HCT116 (cell line): Measurements from ENCODE around the gene ABCA9. TPM values are rescaled to one million over a fixed set of nuclear protein-coding genes. Genes with fewer than 3 reads are reported as not detected.
A peak's percentile ranks its signal among the peaks of the same experiment; 100 is the strongest.

Experiments
- ATAC-seq: fragments of 200-7000 bp; cut with Tn5 transposase; 2 replicates; pipeline ENCODE4 v1.9.1; 2020; ENCODE audit warnings: mild to moderate bottlenecking, moderate library complexity
- BruUV-seq: library from RNA; stranded (reverse); fragments of 400-500 nt; replicated peaks from 2 replicates; lab custom pipeline; 2021; lab: Mats Ljungman, UMichigan
- CTCF ChIA-PET: fragments of 300-600 bp; sonication (Branson Sonifier 250); formaldehyde crosslinking; loops from one replicate; lab custom pipeline; 2021; ENCODE audit warnings: antibody characterized with exemption; lab: Charles Lee
- POLR2A ChIA-PET: fragments of 300-600, 350-600 bp; sonication (Branson Sonifier 250); formaldehyde crosslinking; loops from one replicate; lab custom pipeline; 2021; ENCODE audit warnings: antibody characterized with exemption; lab: Charles Lee
- RAD21 ChIA-PET, 2 experiments: fragments of 300-600 bp; sonication (Branson Sonifier 250); formaldehyde crosslinking; loops; one replicate each; lab custom pipeline; 2023; ENCODE audit warnings: low total read pairs in 2 of 2; ENCODE audit not compliant: uncharacterized antibody in 2 of 2, unreplicated experiment in 2 of 2, low non-redundant PET in 1 of 2; lab: Charles Lee
- DNase-seq: peaks from one replicate; pipeline ENCODE4 v3.0.0-alpha.2; 2010; ENCODE audit warnings: low read depth, low spot score
- H2AFZ ChIP-seq: fragments of 200-600 bp; shearing (Covaris generic), sonication (generic); 2 replicates; pipeline ENCODE4 v1.6.1; 2017; ENCODE audit warnings: low read depth, mixed run types, mixed read lengths, antibody characterized with exemption, low read length; ENCODE audit not compliant: poor library complexity, severe bottlenecking
- H3K27ac ChIP-seq: 2 replicates; pipeline ENCODE4 v1.5.1; 2012; ENCODE audit warnings: low read depth, low read length
- H3K27me3 ChIP-seq: fragments of 200-600 bp; sonication (generic); 2 replicates; pipeline ENCODE4 v1.6.1; 2016; ENCODE audit warnings: mixed run types, low read length, mixed read lengths; ENCODE audit not compliant: insufficient read depth
- H3K36me3 ChIP-seq, 2 experiments: fragments of 200-500 bp in 1 of 2; fragments of 200-600 bp in 1 of 2; sonication (Bioruptor generic) in 1 of 2; sonication (generic) in 1 of 2; 2 replicates each; pipeline versions ENCODE4 v1.5.1 to v1.6.1; 2014 to 2016; ENCODE audit warnings: low read length in 2 of 2, inconsistent platforms in 1 of 2, mixed read lengths in 1 of 2, mixed run types in 1 of 2; ENCODE audit not compliant: insufficient read depth in 2 of 2, control insufficient read depth in 1 of 2
- H3K4me1 ChIP-seq, 2 experiments: fragments of 200-600 bp in 1 of 2; sonication (generic) in 1 of 2; 2 replicates each; pipeline versions ENCODE4 v1.5.1 to v1.6.1; 2012 to 2017; ENCODE audit warnings: low read length in 2 of 2, inconsistent platforms in 1 of 2, mild to moderate bottlenecking in 1 of 2, mixed read lengths in 1 of 2, mixed run types in 1 of 2, moderate library complexity in 1 of 2; ENCODE audit not compliant: insufficient read depth in 2 of 2, control insufficient read depth in 1 of 2
- H3K4me2 ChIP-seq: fragments of 200-600 bp; sonication (generic); 2 replicates; pipeline ENCODE4 v1.6.1; 2017; ENCODE audit warnings: mixed run types, low read length, mixed read lengths
- H3K4me3 ChIP-seq, 2 experiments: fragments of 200-600 bp in 1 of 2; sonication (generic) in 1 of 2; replicated peaks in 1 of 2; 2 replicates each; pipeline ENCODE4 v1.5.1; 2011 to 2016; ENCODE audit warnings: low read length in 2 of 2, control low read depth in 1 of 2, low read depth in 1 of 2, mild to moderate bottlenecking in 1 of 2, mixed read lengths in 1 of 2, mixed run types in 1 of 2
- H3K79me2 ChIP-seq: fragments of 200-600 bp; sonication (generic); 2 replicates; pipeline ENCODE4 v1.6.1; 2017; ENCODE audit warnings: mild to moderate bottlenecking, mixed run types, low read length, moderate library complexity, mixed read lengths; ENCODE audit not compliant: insufficient read depth
- H3K9ac ChIP-seq: fragments of 200-600 bp; sonication (generic); 2 replicates; pipeline ENCODE4 v1.6.1; 2016; ENCODE audit warnings: low read length, mixed read lengths
- H3K9me2 ChIP-seq: fragments of 200-600 bp; sonication (generic), shearing (Covaris generic); 2 replicates; pipeline ENCODE4 v1.6.1; 2017; ENCODE audit warnings: mixed run types, mild to moderate bottlenecking, moderate library complexity; ENCODE audit not compliant: insufficient read depth
- H3K9me3 ChIP-seq, 2 experiments: fragments of 200-500 bp in 1 of 2; fragments of 200-600 bp in 1 of 2; sonication (Bioruptor generic) in 1 of 2; sonication (generic) in 1 of 2; 2 replicates each; pipeline ENCODE4 v1.6.1; 2014 to 2017; ENCODE audit warnings: low read length in 2 of 2, mixed read lengths in 2 of 2, inconsistent platforms in 1 of 2, low read depth in 1 of 2, mild to moderate bottlenecking in 1 of 2, mixed run types in 1 of 2, moderate library complexity in 1 of 2; ENCODE audit not compliant: control insufficient read depth in 1 of 2, insufficient read depth in 1 of 2
- H4K20me1 ChIP-seq: fragments of 200-600 bp; sonication (generic), shearing (Covaris generic); 2 replicates; pipeline ENCODE4 v1.6.1; 2017; ENCODE audit warnings: mixed run types, mild to moderate bottlenecking, moderate library complexity; ENCODE audit not compliant: insufficient read depth
- ATF3 ChIP-seq: IDR thresholded peaks from 2 replicates; pipeline ENCODE4 v1.6.1; 2012
- CTCF ChIP-seq, 3 experiments: fragments of 200-600 bp in 1 of 3; sonication (generic) in 1 of 3; IDR thresholded peaks in 2 of 3; conservative IDR thresholded peaks in 1 of 3; 2 replicates each; pipeline ENCODE4 v1.5.1; 2012 to 2017; ENCODE audit warnings: low read depth in 2 of 3, low read length in 2 of 3, antibody characterized with exemption in 1 of 3, borderline replicate concordance in 1 of 3, control low read depth in 1 of 3, mild to moderate bottlenecking in 1 of 3, mixed read lengths in 1 of 3, mixed run types in 1 of 3, moderate library complexity in 1 of 3; ENCODE audit not compliant: insufficient read depth in 1 of 3
- MAX ChIP-seq: IDR thresholded peaks from 2 replicates; pipeline ENCODE4 v1.6.1; 2012
- POLR2A ChIP-seq: IDR thresholded peaks from 2 replicates; pipeline ENCODE4 v1.7.0; 2011; ENCODE audit warnings: borderline replicate concordance; ENCODE audit not compliant: insufficient read depth, insufficient read length; ENCODE audit errors: extremely low read depth
- RAD21 ChIP-seq: IDR thresholded peaks from 2 replicates; pipeline ENCODE4 v1.6.1; 2012; ENCODE audit warnings: low read depth, mild to moderate bottlenecking
- ZBTB33 ChIP-seq: IDR thresholded peaks from 2 replicates; pipeline ENCODE4 v1.6.1; 2011; ENCODE audit warnings: mild to moderate bottlenecking, low read length, moderate library complexity; ENCODE audit not compliant: insufficient replicate concordance; ENCODE audit errors: extremely low read depth
- intact Hi-C: fragments of 100-400 bp; cut with micrococcal nuclease; formaldehyde crosslinking; loops from 2 replicates; pipeline ENCODE4 v1.10.0; 2022
- total RNA-seq: library from RNA; stranded (reverse); gene quantifications from one replicate; pipeline ENCODE4 v1.2.1, GENCODE V29; 2021; ENCODE audit not compliant: unreplicated experiment

ABCA9 gene
- total RNA-seq, 1 experiment from 2014 or later = not detected

GRCh38 chr17:69067274-69068047, 6.7 kb upstream of the ABCA9 start:
- POLR2A ChIA-PET = no interaction called here
- H3K27ac ChIP-seq = no peak overlapping the region
- no peak overlapping the region for H3K9ac ChIP-seq
- CTCF ChIA-PET = interaction anchor here (0.7 to 1.7 kb wide), 6 partner anchors 9 to 295 kb away, joined by 3 to 7 read pairs (median 4); no protein-coding TSS in a partner anchor
- no peaks in the 10 kb centered on the region for H3K9me3 ChIP-seq
- H3K79me2 ChIP-seq = no peaks in the 10 kb centered on the region
- intact Hi-C loops = no loop called here
- no peaks in the 10 kb centered on the region for H4K20me1 ChIP-seq
- no peak overlapping the region for H2AFZ ChIP-seq
- no peak overlapping the region for H3K4me2 ChIP-seq
- DNase-seq = peak; percentile 4
- H3K4me3 ChIP-seq = no peak overlapping the region
- TF ChIP-seq ATF3 (no peak), ZBTB33 (no peak), RAD21 (peak; percentile 56), MAX (no peak), CTCF (IDR thresholded peaks at IDR 0.05 in 2 of 3, conservative IDR thresholded peaks at IDR 0.05 in 1 of 3; ENCODE audit: borderline replicate concordance in 1 of 3, insufficient read depth in 1 of 3, low read depth in 2 of 3, low read length in 2 of 3) (peak; percentile 25 to 36 (median 32); a peak in 2 of 6 replicates), POLR2A (no peak)
- ATAC-seq = peak; percentile 77
- RAD21 ChIA-PET = no interaction called here
- no peaks in the 10 kb centered on the region for H3K27me3 ChIP-seq
- no peaks in the 10 kb centered on the region for H3K36me3 ChIP-seq
- no TSS peak for BruUV-seq
- H3K4me1 ChIP-seq = no peaks in the 10 kb centered on the region
- no peaks in the 10 kb centered on the region for H3K9me2 ChIP-seq
